H9 (cell line): ENCODE data around the gene KIAA1671. TPM values are rescaled to one million over a fixed set of nuclear protein-coding genes. Genes with fewer than 3 reads are reported as not detected.

ENCODE experiments used
- DNase-seq: peaks from one replicate; pipeline ENCODE4 v3.0.0-alpha.2; 2017
- H2AFZ ChIP-seq: one replicate; pipeline ENCODE4 v1.6.1; 2013; ENCODE audit warnings: mild to moderate bottlenecking, low read length, control low read depth, moderate library complexity
- H2AK5ac ChIP-seq: 2 replicates; pipeline ENCODE4 v1.6.1; 2013; ENCODE audit warnings: low read length, control low read depth, mixed read lengths; ENCODE audit not compliant: insufficient read length
- H2BK120ac ChIP-seq: one replicate; pipeline ENCODE4 v1.6.1; 2013; ENCODE audit warnings: low read depth, mild to moderate bottlenecking, low read length, control low read depth, inconsistent platforms; ENCODE audit not compliant: poor library complexity, severe bottlenecking
- H2BK12ac ChIP-seq: 2 replicates; pipeline ENCODE4 v1.6.1; 2013; ENCODE audit warnings: low read length, control low read depth, mixed read lengths, low read depth; ENCODE audit not compliant: insufficient read length
- H2BK15ac ChIP-seq: 2 replicates; pipeline ENCODE4 v1.6.1; 2013; ENCODE audit warnings: low read depth, low read length, control low read depth
- H2BK20ac ChIP-seq: one replicate; pipeline ENCODE4 v1.6.1; 2013; ENCODE audit warnings: low read depth, mild to moderate bottlenecking, low read length, control low read depth, inconsistent platforms; ENCODE audit not compliant: poor library complexity, severe bottlenecking
- H2BK5ac ChIP-seq: 2 replicates; pipeline ENCODE4 v1.6.1; 2013; ENCODE audit warnings: low read length, control low read depth, mixed read lengths; ENCODE audit not compliant: insufficient read length
- H3K14ac ChIP-seq: 2 replicates; pipeline ENCODE4 v1.6.1; 2013; ENCODE audit warnings: low read length, control low read depth; ENCODE audit not compliant: insufficient read depth
- H3K18ac ChIP-seq: 2 replicates; pipeline ENCODE4 v1.6.1; 2013; ENCODE audit warnings: low read depth, mild to moderate bottlenecking, mixed read lengths, low read length, control low read depth; ENCODE audit not compliant: insufficient read length
- H3K23ac ChIP-seq: 2 replicates; pipeline ENCODE4 v1.6.1; 2013; ENCODE audit warnings: low read length, control low read depth, mixed read lengths, low read depth; ENCODE audit not compliant: insufficient read length
- H3K23me2 ChIP-seq: 2 replicates; pipeline ENCODE4 v1.6.1; 2013; ENCODE audit warnings: low read depth, mild to moderate bottlenecking, mixed read lengths, low read length, control low read depth; ENCODE audit not compliant: insufficient read length, poor library complexity, severe bottlenecking
- H3K27ac ChIP-seq: 2 replicates; pipeline ENCODE4 v1.5.1; 2013; ENCODE audit warnings: low read length, control low read depth, mixed read lengths, low read depth; ENCODE audit not compliant: insufficient read length
- H3K27me3 ChIP-seq: 2 replicates; pipeline ENCODE4 v1.6.1; 2013; ENCODE audit warnings: low read length, control low read depth, inconsistent platforms; ENCODE audit not compliant: insufficient read depth
- H3K4ac ChIP-seq: 2 replicates; pipeline ENCODE4 v1.6.1; 2013; ENCODE audit warnings: low read depth, mild to moderate bottlenecking, control low read depth, inconsistent platforms, low read length, moderate library complexity
- H3K4me1 ChIP-seq: 2 replicates; pipeline ENCODE4 v1.6.1; 2013; ENCODE audit warnings: low read length, control low read depth, inconsistent platforms; ENCODE audit not compliant: insufficient read depth
- H3K4me2 ChIP-seq: 2 replicates; pipeline ENCODE4 v1.6.1; 2013; ENCODE audit warnings: low read length, control low read depth, mixed read lengths; ENCODE audit not compliant: insufficient read length, insufficient read depth
- H3K56ac ChIP-seq: 2 replicates; pipeline ENCODE4 v1.6.1; 2013; ENCODE audit warnings: low read depth, mild to moderate bottlenecking, mixed read lengths, low read length, control low read depth; ENCODE audit not compliant: insufficient read length
- H3K79me1 ChIP-seq: 2 replicates; pipeline ENCODE4 v1.6.1; 2013; ENCODE audit warnings: low read depth, mild to moderate bottlenecking, moderate library complexity, low read length, control low read depth, inconsistent platforms; ENCODE audit not compliant: insufficient read depth, poor library complexity, severe bottlenecking
- H3K79me2 ChIP-seq: 2 replicates; pipeline ENCODE4 v1.6.1; 2013; ENCODE audit warnings: low read length, control low read depth, inconsistent platforms; ENCODE audit not compliant: insufficient read depth
- H3K9ac ChIP-seq: 2 replicates; pipeline ENCODE4 v1.6.1; 2013; ENCODE audit warnings: low read length, control low read depth, mixed read lengths; ENCODE audit not compliant: insufficient read length; ENCODE audit errors: extremely low read depth
- H3K9me3 ChIP-seq: one replicate; pipeline ENCODE4 v1.6.1; 2013; ENCODE audit warnings: low read depth, low read length, inconsistent platforms; ENCODE audit not compliant: control insufficient read depth
- H3T11ph ChIP-seq: one replicate; pipeline ENCODE4 v1.6.1; 2013; ENCODE audit warnings: mild to moderate bottlenecking, low read length, control low read depth, inconsistent platforms
- H4K20me1 ChIP-seq: one replicate; pipeline ENCODE4 v1.6.1; 2013; ENCODE audit not compliant: control insufficient read depth, insufficient read length, insufficient read depth
- H4K5ac ChIP-seq: 2 replicates; pipeline ENCODE4 v1.6.1; 2013; ENCODE audit warnings: low read depth, mild to moderate bottlenecking, mixed read lengths, low read length, control low read depth; ENCODE audit not compliant: insufficient read length
- H4K8ac ChIP-seq: replicated peaks from 2 replicates; pipeline ENCODE4 v1.6.1; 2013; ENCODE audit warnings: low read length, control low read depth, mixed read lengths, low read depth; ENCODE audit not compliant: insufficient read length
- H4K91ac ChIP-seq: 2 replicates; pipeline ENCODE4 v1.6.1; 2013; ENCODE audit warnings: low read depth, mild to moderate bottlenecking, moderate library complexity, mixed read lengths, low read length, control low read depth; ENCODE audit not compliant: insufficient read length
- H3K27ac Mint-ChIP-seq, 3 experiments: 2 replicates in 2 of 3; 3 replicates in 1 of 3; pipeline ENCODE4 v1.8.0; 2020 to 2021; ENCODE audit warnings: mixed read lengths in 3 of 3, mild to moderate bottlenecking in 1 of 3, moderate library complexity in 1 of 3
- H3K27me3 Mint-ChIP-seq: 2 replicates; pipeline ENCODE4 v1.8.0; 2021; ENCODE audit warnings: low read depth, mild to moderate bottlenecking, moderate library complexity, mixed read lengths
- H3K36me3 Mint-ChIP-seq, 3 experiments: 2 replicates in 2 of 3; 3 replicates in 1 of 3; pipeline ENCODE4 v1.8.0; 2020 to 2021; ENCODE audit warnings: low read depth in 3 of 3, mixed read lengths in 3 of 3; ENCODE audit not compliant: insufficient read depth in 1 of 3
- H3K4me1 Mint-ChIP-seq, 2 experiments: 2 replicates each; pipeline ENCODE4 v1.8.0; 2020; ENCODE audit warnings: mixed read lengths in 2 of 2
- H3K4me3 Mint-ChIP-seq, 2 experiments: 2 replicates in 1 of 2; 3 replicates in 1 of 2; pipeline ENCODE4 v1.8.0; 2020 to 2021; ENCODE audit warnings: mild to moderate bottlenecking in 2 of 2, mixed read lengths in 2 of 2, moderate library complexity in 1 of 2
- H3K9me3 Mint-ChIP-seq, 2 experiments: 2 replicates in 1 of 2; 3 replicates in 1 of 2; pipeline ENCODE4 v1.8.0; 2020; ENCODE audit warnings: mild to moderate bottlenecking in 2 of 2, mixed read lengths in 2 of 2, moderate library complexity in 1 of 2
- WGBS: extraction: QIAGEN DNeasy Blood & Tissue Kit; methylation state at CpG from one replicate; pipeline ENCODE4 v1.1.7; 2013; ENCODE audit warnings: missing lambda C conversion rate, low lambda C conversion rate, mixed read lengths; ENCODE audit not compliant: insufficient read length; ENCODE audit errors: extremely low coverage; 5-methylcytosine and 5-hydroxymethylcytosine counted together
- total RNA-seq: library from RNA; stranded (reverse); gene quantifications from 2 replicates; pipeline ENCODE4 v1.2.1, GENCODE V29; 2021
- TF ChIP-seq, protein P1 (sequence below): fragments of 200-600 bp; sonication (generic); conservative IDR thresholded peaks from 3 replicates; pipeline ENCODE4 v1.8.0; 2021; ENCODE audit warnings: antibody characterized with exemption, mild to moderate bottlenecking

The KIAA1671 gene
- total RNA-seq, 1 experiment from 2014 or later, result 22.6 TPM

DNA sequence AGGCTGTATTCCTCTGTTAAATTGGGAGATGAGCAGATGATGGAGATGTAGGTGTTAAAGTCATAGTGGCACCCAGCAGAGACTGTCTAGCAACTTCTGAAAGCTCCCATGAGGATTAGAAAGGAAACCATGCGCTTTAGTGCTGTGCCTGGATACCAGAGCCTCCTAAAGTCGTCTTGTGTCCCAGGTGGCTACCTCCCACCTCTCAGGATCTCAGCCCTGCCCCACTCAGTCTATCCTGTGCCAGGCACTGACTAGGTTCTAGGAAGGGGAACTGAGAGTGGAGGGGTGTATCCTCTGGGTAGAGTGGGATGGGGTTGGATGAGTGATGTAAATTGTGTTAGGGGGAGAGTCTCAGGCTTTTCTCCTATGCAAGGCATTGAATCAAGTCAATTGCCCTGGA is 60.2 kb downstream of the KIAA1671 start:
- Histone ChIP-seq H3K18ac (no peak overlapping the region), H3K79me1 (no peaks in the 10 kb centered on the region), H2AFZ (no peak overlapping the region), H3K4me2 (no peak overlapping the region), H3K14ac (no peak overlapping the region), H2BK12ac (no peak overlapping the region), H2AK5ac (no peak overlapping the region), H3K23me2 (no peaks in the 10 kb centered on the region), H4K20me1 (no peaks in the 10 kb centered on the region), H4K8ac (no peak overlapping the region), H3K4ac (no peak overlapping the region), H3K4me1 (peaks cover 2% of the 10 kb centered on the region; the same call in 1 of the 2 replicates), H2BK5ac (no peak overlapping the region), H3K27me3 (no peaks in the 10 kb centered on the region), H3K79me2 (no peaks in the 10 kb centered on the region), H3K56ac (no peak overlapping the region), H4K5ac (no peak overlapping the region), H3K9ac (no peak overlapping the region), H2BK20ac (no peak overlapping the region), H2BK15ac (no peak overlapping the region), H2BK120ac (no peak overlapping the region), H3K27ac (no peak overlapping the region), H4K91ac (no peak overlapping the region), H3T11ph (no peak overlapping the region), H3K23ac (no peak overlapping the region), H3K9me3 (no peaks in the 10 kb centered on the region)
- Mint-ChIP-seq H3K9me3 (peaks cover 6 to 7% of the 10 kb centered on the region in 2 experiments; a peak in 4 of 5 replicates), H3K27me3 (no peaks in the 10 kb centered on the region), H3K36me3 (peaks cover 10 to 14% (median 13%) of the 10 kb centered on the region in 3 experiments), H3K4me1 (peaks cover 35 to 39% of the 10 kb centered on the region in 2 experiments), H3K27ac (peak overlapping the region; percentile 42 to 65 (median 51); a peak in 3 of 7 replicates), H3K4me3 (no peak overlapping the region)
- no CpG with 5 or more reads among the region's 2 CpGs for WGBS
- TF ChIP-seq, protein P1, sequence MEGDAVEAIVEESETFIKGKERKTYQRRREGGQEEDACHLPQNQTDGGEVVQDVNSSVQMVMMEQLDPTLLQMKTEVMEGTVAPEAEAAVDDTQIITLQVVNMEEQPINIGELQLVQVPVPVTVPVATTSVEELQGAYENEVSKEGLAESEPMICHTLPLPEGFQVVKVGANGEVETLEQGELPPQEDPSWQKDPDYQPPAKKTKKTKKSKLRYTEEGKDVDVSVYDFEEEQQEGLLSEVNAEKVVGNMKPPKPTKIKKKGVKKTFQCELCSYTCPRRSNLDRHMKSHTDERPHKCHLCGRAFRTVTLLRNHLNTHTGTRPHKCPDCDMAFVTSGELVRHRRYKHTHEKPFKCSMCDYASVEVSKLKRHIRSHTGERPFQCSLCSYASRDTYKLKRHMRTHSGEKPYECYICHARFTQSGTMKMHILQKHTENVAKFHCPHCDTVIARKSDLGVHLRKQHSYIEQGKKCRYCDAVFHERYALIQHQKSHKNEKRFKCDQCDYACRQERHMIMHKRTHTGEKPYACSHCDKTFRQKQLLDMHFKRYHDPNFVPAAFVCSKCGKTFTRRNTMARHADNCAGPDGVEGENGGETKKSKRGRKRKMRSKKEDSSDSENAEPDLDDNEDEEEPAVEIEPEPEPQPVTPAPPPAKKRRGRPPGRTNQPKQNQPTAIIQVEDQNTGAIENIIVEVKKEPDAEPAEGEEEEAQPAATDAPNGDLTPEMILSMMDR, result no peak
- DNase-seq, result no peak
